GM18870 (cell line): ENCODE results near the gene ENPP7.

Source experiments
- ATAC-seq: cut with Tn5 transposase; IDR thresholded peaks from one replicate; pipeline ENCODE4 v1.9.1; 2021; ENCODE audit warnings: moderate library complexity; ENCODE audit not compliant: unreplicated experiment

The ENPP7 gene

DNA sequence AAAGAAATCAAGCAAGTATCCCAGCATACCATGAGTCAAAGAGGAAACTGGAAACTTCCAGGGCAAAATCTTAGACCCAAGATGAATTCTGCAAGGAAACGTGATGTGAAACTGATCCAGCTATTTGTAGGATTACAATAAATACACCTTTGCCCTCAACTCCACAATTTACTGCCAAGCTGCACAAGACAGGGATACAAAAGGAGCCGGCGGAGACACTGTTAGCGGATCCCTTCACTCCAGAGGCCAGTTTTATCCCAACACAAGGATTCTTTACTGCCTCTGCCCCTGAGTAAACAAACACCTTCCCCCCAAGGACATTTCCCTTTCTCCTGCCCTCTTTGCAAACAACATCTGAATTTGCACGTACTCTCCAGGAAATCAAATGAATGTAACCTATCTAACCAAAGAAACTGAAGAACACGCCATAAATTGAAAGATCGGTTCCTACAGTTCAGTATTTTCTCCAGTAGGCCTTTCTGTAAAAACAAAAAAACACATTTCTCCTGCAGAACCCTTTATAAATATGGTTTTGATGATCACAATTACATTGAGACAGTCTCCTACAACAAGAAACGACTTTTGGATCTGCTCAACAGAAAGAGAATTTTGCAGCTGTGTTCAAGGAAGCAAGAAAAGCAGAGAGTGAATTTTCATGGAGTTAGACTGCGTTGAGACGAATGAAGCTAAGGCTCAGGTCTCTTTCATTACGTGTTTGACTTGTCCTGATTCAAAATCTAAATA is 45.8 kb downstream of the ENPP7 start:
- ATAC-seq: no peak

DNA sequence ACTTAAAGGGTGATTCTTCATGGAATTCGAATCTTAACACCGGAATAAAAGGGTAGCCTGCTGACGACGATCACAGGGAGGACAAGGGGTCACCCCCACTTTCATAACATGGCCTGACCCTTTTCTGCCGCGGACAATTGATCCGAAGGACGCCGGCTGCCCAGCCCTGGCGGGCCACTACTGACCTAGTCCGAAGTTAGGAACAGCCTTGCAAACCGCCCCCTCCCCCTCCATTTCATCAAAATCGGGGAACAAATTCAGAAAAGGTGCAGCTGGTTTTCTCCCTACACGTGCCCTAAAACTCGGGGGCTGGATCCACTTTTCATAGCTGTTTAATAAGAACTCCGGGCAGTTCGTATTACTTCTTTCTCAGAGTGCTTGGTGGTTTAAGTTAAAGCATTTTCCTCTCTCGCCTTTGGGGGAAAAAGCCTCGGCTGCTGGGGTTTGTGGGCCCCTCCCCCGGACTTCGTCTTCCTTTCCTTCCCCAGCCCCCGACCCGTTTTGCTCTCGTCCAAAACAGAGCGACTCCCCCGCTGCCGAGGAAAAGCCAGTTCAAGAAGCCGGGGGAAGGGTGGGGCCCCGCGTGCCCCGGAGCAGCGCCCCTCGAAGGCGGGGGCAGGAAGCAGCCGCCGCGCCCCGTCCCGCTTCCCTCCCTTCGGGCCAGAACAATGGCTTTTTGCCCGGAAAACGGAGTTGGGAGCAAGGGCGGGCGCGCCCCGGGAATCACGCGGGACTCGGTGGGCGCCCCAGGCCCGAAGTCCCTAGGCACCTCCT is 46.6 kb downstream of the ENPP7 start:
- ATAC-seq: no peak

DNA sequence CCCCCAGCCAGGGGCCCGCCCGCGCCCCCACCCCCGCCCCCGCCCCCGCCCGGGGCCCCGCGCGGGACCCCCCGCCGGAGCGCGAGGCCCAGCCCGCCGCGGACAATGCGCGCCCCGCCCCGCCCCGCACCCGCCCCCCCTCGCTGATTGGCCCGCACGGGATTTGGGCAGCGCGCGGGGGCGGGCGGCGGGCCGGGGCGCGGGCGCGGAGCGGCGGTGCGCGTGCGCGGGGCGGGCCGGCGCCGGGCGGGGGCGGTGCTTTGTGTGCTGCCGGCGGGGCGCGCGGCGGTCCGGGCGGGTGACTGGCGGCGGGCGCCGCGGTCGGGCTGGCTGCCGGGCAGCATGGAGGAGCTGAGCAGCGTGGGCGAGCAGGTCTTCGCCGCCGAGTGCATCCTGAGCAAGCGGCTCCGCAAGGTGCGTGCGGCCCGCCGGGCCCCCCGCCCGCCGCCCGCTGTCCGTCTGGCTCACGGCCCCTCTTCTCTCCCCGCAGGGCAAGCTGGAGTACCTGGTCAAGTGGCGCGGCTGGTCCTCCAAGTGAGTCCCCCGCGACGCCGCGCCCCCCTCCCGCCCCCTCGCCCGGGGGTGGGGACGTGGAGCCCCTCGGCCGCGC is 47.3 kb downstream of the ENPP7 start, which contains the start of gene CBX2:
TSS of gene CBX2 (plus strand) at position 255 of the 610 bp plus-strand sequence. CDS start at position 343, 88 bp downstream.
- no peak for ATAC-seq

DNA sequence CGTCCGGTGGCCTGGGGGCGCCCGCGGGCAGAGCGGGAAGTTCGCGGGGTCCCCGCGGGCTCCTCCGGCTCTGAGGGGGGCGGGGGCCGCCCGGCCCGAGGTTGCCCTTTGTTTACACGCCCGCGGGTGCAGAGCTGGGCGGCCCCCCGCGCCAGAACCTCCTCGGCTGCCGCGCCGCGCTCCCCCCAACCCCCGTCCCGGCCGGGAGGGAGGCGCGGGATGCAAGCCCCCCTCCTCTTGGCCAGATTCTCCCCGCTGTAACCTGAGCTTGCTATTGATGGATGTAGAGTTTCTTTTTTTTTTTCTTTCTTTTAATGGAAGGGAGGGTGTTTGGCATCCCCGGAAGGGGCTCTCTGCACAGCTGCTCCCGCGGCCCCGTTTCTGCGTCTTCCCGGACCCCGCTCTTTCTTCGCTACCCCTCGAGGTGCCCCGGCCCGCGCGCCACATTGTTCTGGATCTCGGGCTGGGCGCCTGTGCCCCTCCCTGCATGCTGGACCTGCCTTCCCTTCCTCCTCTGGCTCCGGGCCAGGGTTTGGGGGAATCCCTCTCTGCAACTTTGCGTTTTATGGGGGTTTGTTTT is 47.9 kb downstream of the ENPP7 start:
- no peak for ATAC-seq

DNA sequence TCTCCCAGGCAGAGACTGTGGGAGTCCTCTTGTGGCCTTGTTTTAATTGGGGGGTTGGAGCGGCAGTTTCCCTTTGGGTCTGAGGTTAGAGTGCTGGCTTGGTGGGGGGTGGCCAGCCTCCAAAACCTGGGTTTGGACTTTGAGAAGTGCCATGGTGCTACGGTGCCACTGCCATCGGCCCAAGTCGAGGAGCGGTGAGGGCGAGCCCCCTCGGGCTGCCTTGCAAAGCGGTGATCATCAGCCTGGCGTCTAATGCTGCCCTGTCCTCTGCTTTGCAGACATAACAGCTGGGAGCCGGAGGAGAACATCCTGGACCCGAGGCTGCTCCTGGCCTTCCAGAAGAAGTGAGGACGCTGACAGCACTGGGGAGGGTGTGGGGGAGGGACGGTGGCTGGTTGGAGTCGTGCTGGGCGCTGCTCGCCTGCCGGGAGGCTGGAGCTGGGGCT is 48.4 kb downstream of the ENPP7 start:
- ATAC-seq: no peak

DNA sequence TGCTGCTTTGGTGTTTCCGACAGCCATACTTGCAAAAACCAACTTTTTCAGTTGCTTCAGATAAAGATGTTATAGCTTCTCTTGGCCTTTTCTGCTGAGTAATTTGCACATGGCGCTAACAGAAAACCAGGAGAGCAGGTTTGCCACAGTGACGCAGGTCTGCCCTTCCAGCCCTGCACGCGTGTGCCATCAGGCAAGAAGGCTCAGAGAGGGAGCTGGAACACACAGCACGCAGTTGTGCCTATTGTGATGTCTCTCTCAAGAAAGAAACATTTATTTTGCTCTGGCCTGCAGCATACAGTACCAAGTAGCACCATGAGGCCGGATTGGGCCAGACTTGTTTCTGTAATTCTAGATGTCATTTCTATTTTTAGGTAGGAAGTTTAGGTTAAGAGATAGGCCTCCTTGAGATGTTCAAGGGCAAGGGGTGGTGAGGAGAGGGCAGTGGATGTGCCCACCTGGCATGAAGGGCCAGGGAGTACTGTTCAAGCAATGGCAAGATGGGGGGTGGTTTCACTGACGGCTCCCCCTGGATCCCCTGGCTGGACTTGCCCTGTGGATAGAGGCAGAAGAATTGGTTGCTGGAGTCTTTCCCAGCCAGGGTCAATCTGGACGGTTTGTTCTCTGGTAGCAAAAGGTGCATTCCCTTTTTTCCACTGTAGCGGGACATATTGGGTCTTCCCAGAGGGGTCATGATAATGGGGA is 49.1 kb downstream of the ENPP7 start:
- no peak for ATAC-seq

DNA sequence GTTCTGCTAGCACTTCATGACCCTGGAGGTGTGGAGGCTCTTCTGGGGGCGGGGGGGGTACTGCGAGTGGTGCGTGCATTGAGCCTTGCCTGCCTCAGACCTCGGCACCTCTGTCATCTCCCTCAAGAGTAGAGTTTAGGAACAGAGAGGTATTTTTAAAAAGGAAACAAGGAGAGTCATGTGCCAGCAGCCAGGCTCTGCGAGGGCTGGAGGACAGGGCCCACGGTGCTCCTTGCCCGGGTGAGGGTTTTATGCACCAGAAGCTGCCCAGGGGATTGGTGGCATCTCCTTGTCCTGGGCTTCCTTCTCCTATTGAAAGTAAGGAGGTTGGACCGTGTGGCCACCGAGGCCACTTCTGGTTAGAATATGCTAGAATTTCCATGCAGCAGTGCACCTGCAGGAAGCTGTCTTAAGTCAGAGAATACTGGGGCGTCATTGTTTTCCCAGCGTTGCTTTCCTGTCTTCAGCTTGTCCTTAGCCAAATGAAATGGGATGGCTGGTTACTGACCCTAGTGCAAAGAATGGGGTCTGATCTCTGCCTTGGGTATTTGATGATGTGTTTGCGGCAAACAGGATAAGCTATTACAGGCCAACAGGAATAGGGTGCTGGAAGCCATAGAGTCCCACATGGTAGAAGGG is 50.4 kb downstream of the ENPP7 start:
- no peak for ATAC-seq

DNA sequence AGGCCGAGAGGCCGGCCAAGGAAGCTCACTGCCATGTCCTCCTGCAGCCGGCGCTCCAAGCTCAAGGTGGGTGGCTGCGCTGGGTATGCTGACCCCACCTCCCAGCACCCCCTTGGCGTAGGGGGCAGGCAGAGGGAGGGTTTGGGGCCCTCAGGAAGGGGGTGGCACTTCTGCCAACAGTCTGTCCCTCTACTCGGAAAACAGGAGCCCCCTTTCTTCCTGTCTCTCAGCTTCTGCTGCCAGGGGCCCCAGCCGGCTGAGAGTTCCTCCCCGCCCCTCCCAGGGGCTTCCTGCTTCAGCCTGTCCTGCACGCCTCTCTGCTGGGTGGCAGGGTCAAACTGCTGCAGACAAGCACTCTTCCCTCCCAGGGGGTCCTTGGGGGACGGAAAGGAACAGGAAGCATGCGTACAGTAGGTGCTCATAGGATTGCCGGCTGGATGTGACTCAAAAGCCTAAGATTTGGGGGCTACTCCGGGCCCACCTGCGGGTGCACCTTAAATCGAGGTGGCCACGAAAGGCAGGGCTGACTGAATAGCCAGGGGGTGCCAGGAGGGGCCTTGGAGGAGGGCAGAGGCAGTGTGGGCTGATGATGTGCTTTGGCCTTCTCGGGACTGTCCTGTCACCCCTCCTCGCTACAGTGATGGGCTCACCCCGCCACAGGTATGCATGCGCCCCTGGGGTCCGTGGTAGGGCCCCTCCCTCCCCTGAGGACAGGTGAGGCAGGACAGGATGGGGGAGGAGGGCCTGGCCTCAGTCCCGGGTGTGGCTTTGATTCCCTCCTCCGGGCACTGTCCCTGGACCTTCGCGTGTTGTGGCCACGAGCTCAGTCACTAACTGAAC is 51.2 kb downstream of the ENPP7 start:
- no peak for ATAC-seq

DNA sequence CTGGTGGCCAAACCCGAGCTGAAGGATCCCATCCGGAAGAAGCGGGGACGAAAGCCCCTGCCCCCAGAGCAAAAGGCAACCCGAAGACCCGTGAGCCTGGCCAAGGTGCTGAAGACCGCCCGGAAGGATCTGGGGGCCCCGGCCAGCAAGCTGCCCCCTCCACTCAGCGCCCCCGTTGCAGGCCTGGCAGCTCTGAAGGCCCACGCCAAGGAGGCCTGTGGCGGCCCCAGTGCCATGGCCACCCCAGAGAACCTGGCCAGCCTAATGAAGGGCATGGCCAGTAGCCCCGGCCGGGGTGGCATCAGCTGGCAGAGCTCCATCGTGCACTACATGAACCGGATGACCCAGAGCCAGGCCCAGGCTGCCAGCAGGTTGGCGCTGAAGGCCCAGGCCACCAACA is 53.1 kb downstream of the ENPP7 start:
- no peak for ATAC-seq

DNA sequence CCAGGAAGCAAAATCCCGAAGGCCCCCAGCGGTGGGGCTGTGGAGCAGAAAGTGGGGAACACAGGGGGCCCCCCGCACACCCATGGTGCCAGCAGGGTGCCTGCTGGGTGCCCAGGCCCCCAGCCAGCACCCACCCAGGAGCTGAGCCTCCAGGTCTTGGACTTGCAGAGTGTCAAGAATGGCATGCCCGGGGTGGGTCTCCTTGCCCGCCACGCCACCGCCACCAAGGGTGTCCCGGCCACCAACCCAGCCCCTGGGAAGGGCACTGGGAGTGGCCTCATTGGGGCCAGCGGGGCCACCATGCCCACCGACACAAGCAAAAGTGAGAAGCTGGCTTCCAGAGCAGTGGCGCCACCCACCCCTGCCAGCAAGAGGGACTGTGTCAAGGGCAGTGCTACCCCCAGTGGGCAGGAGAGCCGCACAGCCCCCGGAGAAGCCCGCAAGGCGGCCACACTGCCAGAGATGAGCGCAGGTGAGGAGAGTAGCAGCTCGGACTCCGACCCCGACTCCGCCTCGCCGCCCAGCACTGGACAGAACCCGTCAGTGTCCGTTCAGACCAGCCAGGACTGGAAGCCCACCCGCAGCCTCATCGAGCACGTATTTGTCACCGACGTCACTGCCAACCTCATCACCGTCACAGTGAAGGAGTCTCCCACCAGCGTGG is 53.7 kb downstream of the ENPP7 start:
- ATAC-seq: no peak

DNA sequence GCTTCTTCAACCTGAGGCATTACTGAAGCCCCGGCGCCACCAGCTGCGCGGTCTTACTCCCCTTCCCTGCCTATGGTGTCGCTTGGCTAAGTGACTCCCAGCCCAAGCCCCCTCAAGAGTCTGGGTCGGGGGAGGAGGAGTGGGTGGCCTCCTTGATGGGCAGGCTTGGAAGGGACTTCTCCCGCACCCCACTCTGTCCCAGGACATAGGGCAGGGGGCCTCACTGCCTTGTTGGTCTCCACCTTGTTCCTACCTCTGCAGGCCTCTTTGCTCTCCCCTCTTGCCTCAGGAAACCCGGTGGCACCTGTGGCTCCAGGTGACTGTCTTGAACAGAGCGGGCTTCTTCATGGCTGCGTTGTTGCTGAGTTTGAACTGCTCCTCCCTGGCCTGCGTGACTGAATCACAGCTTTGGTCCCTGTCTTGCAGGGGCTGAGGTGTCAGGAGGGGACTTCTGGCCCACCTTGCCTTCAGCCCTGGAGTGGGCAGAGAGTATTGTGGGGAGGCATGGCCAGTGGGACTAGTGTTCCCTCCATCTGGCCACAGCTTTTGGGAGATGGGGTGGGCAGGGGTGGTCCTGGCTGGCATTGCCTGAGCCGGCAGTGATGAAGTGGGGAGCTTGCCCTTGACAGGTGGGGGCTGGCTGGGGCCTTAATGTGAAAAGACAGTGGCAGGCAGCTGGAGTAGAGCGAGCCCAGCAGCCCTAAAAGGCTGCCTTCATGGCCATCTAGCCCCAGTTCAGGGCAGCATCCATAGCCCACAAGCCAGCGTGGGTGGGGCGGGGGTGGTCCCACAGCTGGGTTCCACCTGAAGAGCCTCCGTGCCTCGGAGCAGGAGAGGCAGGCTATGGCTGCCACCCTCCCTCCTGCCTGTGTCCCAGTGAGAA is 54.5 kb downstream of the ENPP7 start:
- no peak for ATAC-seq

DNA sequence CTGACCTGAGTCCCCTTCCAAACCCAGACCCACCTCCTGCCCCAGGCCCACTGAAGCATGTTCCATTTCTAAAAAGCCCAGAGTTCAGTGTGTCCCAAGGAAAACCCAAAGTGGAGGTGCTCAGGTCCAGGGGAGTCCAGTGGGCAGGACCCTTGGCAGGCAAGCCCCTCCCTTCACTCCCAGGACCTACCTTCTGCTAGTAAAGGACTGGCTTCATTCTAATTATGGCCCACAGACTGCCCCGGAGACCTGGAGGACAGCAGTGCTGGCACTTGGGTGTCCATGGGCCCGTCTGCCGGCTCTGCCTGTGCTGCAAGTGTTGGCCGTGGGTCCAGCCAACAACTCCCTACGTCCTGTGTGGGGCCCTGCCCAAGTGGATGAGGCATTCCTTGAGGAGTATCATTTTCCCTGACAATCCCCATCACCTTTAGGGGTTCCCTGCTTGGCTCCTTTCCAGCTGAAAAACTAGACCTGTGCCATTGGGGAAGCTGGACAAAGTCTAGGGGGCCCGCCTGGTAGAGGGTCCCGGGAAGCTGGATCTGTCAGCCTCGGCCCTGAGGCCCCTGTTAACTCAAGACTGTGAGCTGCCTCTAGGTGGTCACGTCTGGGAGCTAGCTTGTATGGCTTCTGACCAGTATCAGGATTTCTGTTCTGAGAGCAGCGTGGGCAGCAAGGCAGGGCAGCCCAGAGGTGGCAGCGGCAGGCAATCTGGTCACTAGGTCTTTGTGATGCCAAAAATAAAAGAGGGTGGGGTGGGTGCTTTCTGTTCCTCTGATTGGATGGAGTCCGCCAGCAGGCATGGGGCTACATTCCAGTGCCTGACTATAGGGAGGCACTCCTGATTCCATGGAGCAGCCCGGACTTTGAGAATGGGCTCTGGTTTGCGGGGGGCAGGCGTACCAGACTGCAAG is 55.4 kb downstream of the ENPP7 start:
- no peak for ATAC-seq

DNA sequence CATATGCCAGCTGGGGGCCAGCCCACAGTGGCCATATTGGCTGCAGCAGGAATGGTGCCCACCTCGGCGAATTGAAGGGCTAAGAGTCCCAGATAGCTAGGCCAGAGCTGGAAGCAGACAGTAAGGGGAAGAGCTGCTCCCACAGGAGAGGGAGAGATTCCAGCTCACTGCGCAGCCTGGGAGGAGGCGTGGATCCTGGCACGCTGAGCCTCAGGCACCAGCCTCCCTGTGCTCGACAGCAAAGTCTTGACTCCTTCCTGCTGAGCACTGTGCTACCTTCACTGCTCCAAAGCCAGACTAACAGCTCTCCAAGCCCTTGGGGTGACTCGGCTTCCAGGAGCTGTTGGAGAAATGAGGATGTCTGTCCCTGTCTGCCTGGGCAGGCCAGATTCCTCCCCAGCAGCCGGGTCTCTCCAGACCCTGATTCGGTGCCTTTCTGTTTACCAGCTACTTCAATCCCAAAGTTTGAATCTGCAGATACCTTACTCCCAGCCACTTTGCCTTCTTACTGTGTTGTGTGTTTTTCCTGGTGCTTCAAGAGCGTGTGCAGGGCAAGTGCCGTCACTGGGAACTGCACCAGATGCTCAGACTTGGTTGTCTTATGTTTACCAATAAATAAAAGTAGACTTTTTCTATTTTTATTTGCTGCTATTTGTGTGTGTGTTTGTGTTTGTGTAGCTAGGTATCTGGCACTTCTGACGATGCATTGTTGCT is 56.3 kb downstream of the ENPP7 start:
- ATAC-seq: no peak

DNA sequence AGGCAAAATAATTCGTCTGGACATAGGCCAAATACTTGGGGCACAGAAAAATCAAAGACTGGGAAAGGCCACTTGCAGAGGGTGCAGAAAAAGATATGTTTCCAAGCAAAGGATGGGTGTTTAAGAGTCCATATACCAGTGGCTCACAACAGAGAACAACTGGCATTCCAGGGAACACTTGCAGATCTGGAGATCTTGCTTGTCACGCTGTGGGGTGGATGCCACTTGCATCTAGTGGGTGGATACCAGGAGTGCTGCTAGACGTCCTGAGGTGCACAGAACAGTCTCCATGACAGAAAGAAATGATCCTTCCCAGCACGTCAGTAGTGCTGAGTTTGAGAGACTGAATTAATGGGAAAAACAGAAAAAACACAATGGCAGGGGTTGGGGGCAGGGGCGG is 57.7 kb downstream of the ENPP7 start:
- no peak for ATAC-seq

DNA sequence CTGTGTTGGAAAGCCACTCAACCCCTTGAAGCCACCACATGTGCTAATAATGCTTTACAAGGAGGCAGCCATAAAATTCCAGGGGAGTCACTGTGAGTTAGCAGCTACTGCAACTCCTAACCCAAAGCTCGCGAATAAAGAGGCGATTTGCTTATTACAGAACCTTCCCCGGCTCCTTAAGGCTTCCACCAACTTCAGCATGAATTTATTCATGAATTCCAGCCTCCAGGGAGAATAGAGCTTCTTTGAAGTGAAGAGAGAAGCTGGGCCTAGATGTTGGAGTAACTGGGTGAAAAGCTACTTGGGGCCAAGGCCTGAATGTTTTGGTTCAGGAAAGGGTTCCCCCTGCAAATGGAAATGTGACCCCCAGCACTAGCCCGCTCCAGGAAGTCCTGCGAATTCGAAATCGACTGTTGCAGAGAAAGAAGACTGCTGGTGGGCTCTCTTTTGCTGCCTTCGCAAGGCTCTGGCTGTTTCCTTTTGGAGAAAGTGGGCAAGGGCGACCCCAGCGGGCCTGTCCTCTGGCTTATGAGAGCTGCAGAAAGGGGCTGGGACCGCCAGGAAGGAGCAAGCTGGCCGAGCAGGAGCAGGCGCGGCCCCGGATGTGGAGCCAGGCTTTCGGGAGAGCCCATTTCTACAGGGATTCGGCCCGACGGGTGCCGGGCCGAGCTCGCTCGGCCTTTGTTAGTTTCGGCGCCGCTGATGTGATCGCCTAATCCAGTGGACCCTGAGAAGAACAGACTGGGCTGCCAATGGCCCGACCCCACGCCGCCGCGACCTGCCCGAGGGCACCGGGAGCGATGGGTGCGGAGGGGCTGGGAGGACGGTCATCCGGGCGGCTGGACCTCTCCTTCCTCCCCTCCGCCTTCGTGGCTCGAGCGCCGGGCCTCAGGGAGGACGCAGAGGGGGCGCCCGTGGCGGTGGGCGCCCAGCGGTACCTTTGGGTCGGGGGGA is 58.5 kb downstream of the ENPP7 start:
- no peak for ATAC-seq
